ENCODE results near the gene ANO4.
"Not testable (repeated sequence)": the region's sequence is repeated elsewhere in the genome, so short reads cannot be mapped to it uniquely, and the experiment has no call there.

The ANO4 gene

GRCh38 chr12:101087920-101088319 lies 293.3 kb downstream of the ANO4 start:
- no peak for DNase-seq (ENCODE audit: low read depth in 2 of 2)

GRCh38 chr12:101089271-101089670 lies 294.7 kb downstream of the ANO4 start:
- no peak for DNase-seq (ENCODE audit: low read depth in 2 of 2)

- not testable (repeated sequence) for DNase-seq (ENCODE audit: low read depth in 2 of 2)
These were observed 295.6 kb downstream of the ANO4 start for GRCh38 chr12:101090222-101090621.

- no peak for DNase-seq (ENCODE audit: low read depth in 2 of 2)
These were observed 303.4 kb downstream of the ANO4 start for GRCh38 chr12:101097829-101098580.

- no peak for DNase-seq (ENCODE audit: low read depth in 2 of 2)
These were observed 312.6 kb downstream of the ANO4 start for GRCh38 chr12:101107032-101107763.

GRCh38 chr12:101108130-101108529 lies 313.6 kb downstream of the ANO4 start:
- no peak for DNase-seq (ENCODE audit: low read depth in 2 of 2)

GRCh38 chr12:101110866-101111265 lies 316.3 kb downstream of the ANO4 start:
- no peak for DNase-seq (ENCODE audit: low read depth in 2 of 2)

- DNase-seq (ENCODE audit: low read depth in 2 of 2), result no peak
These were observed 316.9 kb downstream of the ANO4 start for GRCh38 chr12:101111441-101111840.

GRCh38 chr12:101115326-101115725 lies 320.8 kb downstream of the ANO4 start:
- no peak for DNase-seq (ENCODE audit: low read depth in 2 of 2)

GRCh38 chr12:101116911-101117310 lies 322.3 kb downstream of the ANO4 start:
- DNase-seq (ENCODE audit: low read depth in 2 of 2), result no peak

GRCh38 chr12:101117842-101118241 lies 323.3 kb downstream of the ANO4 start:
- DNase-seq (ENCODE audit: low read depth in 2 of 2), result no peak

- no peak for DNase-seq (ENCODE audit: low read depth in 2 of 2)
These were observed 333.1 kb downstream of the ANO4 start for GRCh38 chr12:101127521-101128219.

- DNase-seq (ENCODE audit: low read depth in 2 of 2), result not testable (repeated sequence)
These were observed 351.3 kb downstream of the ANO4 start for GRCh38 chr12:101145777-101146431.

GRCh38 chr12:101165319-101165718 lies 370.7 kb downstream of the ANO4 start:
- no peak for DNase-seq (ENCODE audit: low read depth in 2 of 2)

GRCh38 chr12:101166866-101167265 lies 372.3 kb downstream of the ANO4 start:
- no peak for DNase-seq (ENCODE audit: low read depth in 2 of 2)

- no peak for DNase-seq (ENCODE audit: low read depth in 2 of 2)
These were observed 373.4 kb downstream of the ANO4 start for GRCh38 chr12:101168001-101168400.

GRCh38 chr12:101172316-101172715 lies 377.7 kb downstream of the ANO4 start:
- DNase-seq (ENCODE audit: low read depth in 2 of 2), result no peak

GRCh38 chr12:101173197-101173749 lies 378.7 kb downstream of the ANO4 start:
- DNase-seq (ENCODE audit: low read depth in 2 of 2), result no peak

- no peak for DNase-seq (ENCODE audit: low read depth in 2 of 2)
These were observed 380.0 kb downstream of the ANO4 start for GRCh38 chr12:101174541-101174940.
